Measurements from ENCODE around the gene ETS1. TPM values are rescaled to one million over a fixed set of nuclear protein-coding genes. Genes with fewer than 3 reads are reported as not detected.

ETS1 gene
- total RNA-seq, 1 experiment from 2014 or later: 1.1 TPM

- CTCF ChIA-PET: no interaction called here
- TF ChIP-seq CTCF (IDR thresholded peaks at IDR 0.05; ENCODE audit: insufficient read depth in 1 of 2, low read depth in 1 of 2, low read length in 1 of 2, severe bottlenecking in 1 of 2, unreplicated experiment in 1 of 2): no peak
- no TSS peak for BruUV-seq (replicated peaks)
- no peaks in the 10 kb centered on the region for H3K9me3 Mint-ChIP-seq (ENCODE audit: unreplicated experiment)
- no peaks in the 10 kb centered on the region for H3K9me3 ChIP-seq
- no peak for DNase-seq
- H3K4me1 ChIP-seq: no peaks in the 10 kb centered on the region
- H3K4me1 Mint-ChIP-seq (ENCODE audit: low read depth, unreplicated experiment): no peaks in the 10 kb centered on the region
- H3K27ac Mint-ChIP-seq (ENCODE audit: unreplicated experiment): no peak overlapping the region
- H3K36me3 ChIP-seq (ENCODE audit: control insufficient read depth, insufficient read depth, low read length): no peaks in the 10 kb centered on the region
- intact Hi-C loops (cut with micrococcal nuclease; ENCODE audit: unreplicated experiment): no loop called here
- 0 out of 2 replicates have a peak, but pooled peaks cover 3% of the 10 kb centered on the region for H3K27me3 ChIP-seq (replicated peaks; ENCODE audit: control insufficient read depth, insufficient read depth, low read length)
- H3K27me3 Mint-ChIP-seq (ENCODE audit: insufficient read depth, unreplicated experiment): peaks cover 57% of the 10 kb centered on the region
- H3K4me3 Mint-ChIP-seq (ENCODE audit: unreplicated experiment): no peak overlapping the region
- no peaks in the 10 kb centered on the region for H3K36me3 Mint-ChIP-seq (ENCODE audit: insufficient read depth, unreplicated experiment)
- POLR2A ChIA-PET: no interaction called here
- no peak overlapping the region for H3K4me3 ChIP-seq (ENCODE audit: low read depth, low read length)
Measured at GRCh38 chr11:128585498-128586238, 1.7 kb downstream of the ETS1 start.

GRCh38 chr11:128584253-128584652, 3.1 kb downstream of the ETS1 start:
- no TSS peak for BruUV-seq (replicated peaks)
- Mint-ChIP-seq H3K27me3 (ENCODE audit: insufficient read depth, unreplicated experiment) (peaks cover 55% of the 10 kb centered on the region), H3K4me3 (ENCODE audit: unreplicated experiment) (no peak overlapping the region), H3K9me3 (ENCODE audit: unreplicated experiment) (no peaks in the 10 kb centered on the region), H3K36me3 (ENCODE audit: insufficient read depth, unreplicated experiment) (no peaks in the 10 kb centered on the region), H3K4me1 (ENCODE audit: low read depth, unreplicated experiment) (no peaks in the 10 kb centered on the region), H3K27ac (ENCODE audit: unreplicated experiment) (no peak overlapping the region)
- no peaks in the 10 kb centered on the region for H3K36me3 ChIP-seq (ENCODE audit: control insufficient read depth, insufficient read depth, low read length)
- intact Hi-C loops (cut with micrococcal nuclease; ENCODE audit: unreplicated experiment): no loop called here
- H3K9me3 ChIP-seq: no peaks in the 10 kb centered on the region
- no peak overlapping the region for H3K4me3 ChIP-seq (ENCODE audit: low read depth, low read length)
- no peaks in the 10 kb centered on the region for H3K4me1 ChIP-seq
- no peak for DNase-seq
- H3K27me3 ChIP-seq (replicated peaks; ENCODE audit: control insufficient read depth, insufficient read depth, low read length): 0 out of 2 replicates have a peak, but pooled peaks cover 3% of the 10 kb centered on the region
- no peak for TF ChIP-seq CTCF (IDR thresholded peaks at IDR 0.05; ENCODE audit: insufficient read depth in 1 of 2, low read depth in 1 of 2, low read length in 1 of 2, severe bottlenecking in 1 of 2, unreplicated experiment in 1 of 2)
- ChIA-PET POLR2A (no interaction called here), CTCF (no interaction called here)

- CTCF ChIA-PET: no interaction called here
- POLR2A ChIA-PET: no interaction called here
- no TSS peak for BruUV-seq (replicated peaks)
- Mint-ChIP-seq H3K9me3 (ENCODE audit: unreplicated experiment) (no peaks in the 10 kb centered on the region), H3K36me3 (ENCODE audit: insufficient read depth, unreplicated experiment) (no peaks in the 10 kb centered on the region), H3K27me3 (ENCODE audit: insufficient read depth, unreplicated experiment) (peaks cover 56% of the 10 kb centered on the region), H3K27ac (ENCODE audit: unreplicated experiment) (no peak overlapping the region), H3K4me1 (ENCODE audit: low read depth, unreplicated experiment) (no peaks in the 10 kb centered on the region), H3K4me3 (ENCODE audit: unreplicated experiment) (no peak overlapping the region)
- Histone ChIP-seq H3K4me1 (no peaks in the 10 kb centered on the region), H3K36me3 (ENCODE audit: control insufficient read depth, insufficient read depth, low read length) (no peaks in the 10 kb centered on the region), H3K4me3 (ENCODE audit: low read depth, low read length) (no peak overlapping the region), H3K9me3 (no peaks in the 10 kb centered on the region), H3K27me3 (replicated peaks; ENCODE audit: control insufficient read depth, insufficient read depth, low read length) (0 out of 2 replicates have a peak, but pooled peaks cover 3% of the 10 kb centered on the region)
- DNase-seq: no peak
- TF ChIP-seq CTCF (IDR thresholded peaks at IDR 0.05; ENCODE audit: insufficient read depth in 1 of 2, low read depth in 1 of 2, low read length in 1 of 2, severe bottlenecking in 1 of 2, unreplicated experiment in 1 of 2): no peak
- intact Hi-C loops (cut with micrococcal nuclease; ENCODE audit: unreplicated experiment): no loop called here
Measured at GRCh38 chr11:128582496-128583366, 4.6 kb downstream of the ETS1 start.

All from Caco-2 (cell line).